Measurements from ENCODE around the gene GSK3B. TPM values are rescaled to one million over a fixed set of nuclear protein-coding genes. Genes with fewer than 3 reads are reported as not detected.

GSK3B gene
- total RNA-seq, 1 donor from 2014 or later: 65.4 TPM

GRCh38 chr3:119945291-119945690 lies 149.0 kb downstream of the GSK3B start:
- Mint-ChIP-seq H3K36me3 (peaks cover 10% of the 10 kb centered on the region), H3K4me3 (no peak overlapping the region), H3K27me3 (ENCODE audit: low read depth) (no peaks in the 10 kb centered on the region), H3K4me1 (peaks cover 18% of the 10 kb centered on the region), H3K9me3 (no peaks in the 10 kb centered on the region), H3K27ac (no peak overlapping the region)
- DNase-seq (ENCODE audit: low spot score in 2 of 2, unreplicated experiment in 2 of 2): no peak
- no peak for TF ChIP-seq CTCF (IDR thresholded peaks at IDR 0.05; ENCODE audit: unreplicated experiment)

- DNase-seq (ENCODE audit: low spot score in 2 of 2, unreplicated experiment in 2 of 2): no peak
- no peak for TF ChIP-seq CTCF (IDR thresholded peaks at IDR 0.05; ENCODE audit: unreplicated experiment)
- Mint-ChIP-seq H3K36me3 (peaks cover 11% of the 10 kb centered on the region), H3K4me1 (peaks cover 15% of the 10 kb centered on the region), H3K27ac (no peak overlapping the region), H3K27me3 (ENCODE audit: low read depth) (no peaks in the 10 kb centered on the region), H3K4me3 (no peak overlapping the region), H3K9me3 (no peaks in the 10 kb centered on the region)
Measured at GRCh38 chr3:119944091-119944490, 150.2 kb downstream of the GSK3B start.

DNA sequence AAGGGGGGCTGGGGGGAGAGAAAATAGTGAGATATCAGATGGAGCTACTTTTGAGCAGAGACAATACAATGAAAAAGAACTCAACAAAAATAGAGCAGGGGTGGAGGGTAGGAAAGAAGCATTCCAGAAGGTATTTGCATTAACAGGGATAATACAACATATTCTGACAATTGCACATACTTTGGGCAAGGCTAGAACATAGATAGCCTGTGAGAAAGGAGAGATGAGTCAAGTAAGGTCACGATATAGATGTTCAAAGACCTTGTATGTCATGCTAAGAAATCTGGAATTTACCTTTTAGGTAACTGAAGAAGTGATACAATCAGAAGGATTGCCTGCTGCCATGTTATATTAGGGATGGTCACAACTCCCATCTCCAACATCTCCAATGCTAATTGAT lies 155.2 kb downstream of the GSK3B start:
- Mint-ChIP-seq H3K36me3 (peaks cover 11% of the 10 kb centered on the region), H3K4me1 (peaks cover 11% of the 10 kb centered on the region), H3K27me3 (ENCODE audit: low read depth) (no peaks in the 10 kb centered on the region), H3K9me3 (peaks cover 5% of the 10 kb centered on the region), H3K27ac (no peak overlapping the region), H3K4me3 (no peak overlapping the region)
- DNase-seq (ENCODE audit: low spot score in 2 of 2, unreplicated experiment in 2 of 2): no peak
- no peak for TF ChIP-seq CTCF (IDR thresholded peaks at IDR 0.05; ENCODE audit: unreplicated experiment)

- no peak overlapping the region for H3K27ac Mint-ChIP-seq
- H3K27me3 Mint-ChIP-seq (ENCODE audit: low read depth): no peaks in the 10 kb centered on the region
- no peak for TF ChIP-seq CTCF (IDR thresholded peaks at IDR 0.05; ENCODE audit: unreplicated experiment)
- H3K36me3 Mint-ChIP-seq: peaks cover 7% of the 10 kb centered on the region
- DNase-seq (ENCODE audit: low spot score in 2 of 2, unreplicated experiment in 2 of 2): no peak
- peaks cover 11% of the 10 kb centered on the region for H3K4me1 Mint-ChIP-seq
- H3K4me3 Mint-ChIP-seq: no peak overlapping the region
- H3K9me3 Mint-ChIP-seq: peaks cover 5% of the 10 kb centered on the region
Measured at GRCh38 chr3:119937229-119937628, 157.0 kb downstream of the GSK3B start.

DNA sequence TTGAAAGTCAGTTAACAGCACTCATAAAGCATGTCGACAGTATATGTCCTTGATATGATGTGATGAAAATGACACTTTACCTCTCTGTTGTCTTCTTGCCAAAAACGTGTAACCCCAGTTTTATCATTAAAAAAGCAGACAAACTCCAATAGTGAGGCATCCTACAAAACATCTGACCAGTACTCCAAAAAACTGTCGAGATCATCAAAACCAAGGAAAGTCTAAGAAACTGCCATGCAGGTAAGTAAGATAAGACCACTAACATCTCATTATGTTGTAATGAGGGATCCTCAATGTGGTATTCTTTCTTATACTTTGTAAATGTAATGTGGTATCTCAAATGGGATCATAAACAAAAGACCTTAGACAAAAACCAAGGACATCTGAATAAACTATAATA lies 160.0 kb downstream of the GSK3B start:
- no peaks in the 10 kb centered on the region for H3K27me3 Mint-ChIP-seq (ENCODE audit: low read depth)

More for the DNA sequence above, 160.0 kb downstream of the GSK3B start:
- no peak for DNase-seq (ENCODE audit: low spot score in 2 of 2, unreplicated experiment in 2 of 2)
- Mint-ChIP-seq H3K27ac (no peak overlapping the region), H3K36me3 (peaks cover 6% of the 10 kb centered on the region), H3K4me1 (peaks cover 6% of the 10 kb centered on the region), H3K4me3 (no peak overlapping the region), H3K9me3 (peaks cover 5% of the 10 kb centered on the region)
- no peak for TF ChIP-seq CTCF (IDR thresholded peaks at IDR 0.05; ENCODE audit: unreplicated experiment)
